ENCODE data around the gene ANAPC7.

Gene ANAPC7

GRCh38 chr12:110345963-110346362 lies 57.5 kb downstream of the ANAPC7 start:
- Histone ChIP-seq H3K9me3 (replicated peaks; ENCODE audit: insufficient read depth, low read length) (no peaks in the 10 kb centered on the region), H3K79me2 (ENCODE audit: low read length) (no peaks in the 10 kb centered on the region), H2AFZ (ENCODE audit: low read length) (no peak overlapping the region), H3K27me3 (replicated peaks; ENCODE audit: insufficient read depth, low read length) (no peaks in the 10 kb centered on the region), H3K9ac (ENCODE audit: low read length) (no peak overlapping the region), H4K20me1 (ENCODE audit: insufficient read depth, low read length) (no peaks in the 10 kb centered on the region), H3K4me1 (ENCODE audit: low read length) (no peaks in the 10 kb centered on the region), H3K4me3 (ENCODE audit: low read length) (no peak overlapping the region), H3K36me3 (replicated peaks; ENCODE audit: insufficient read depth, low read length) (0 out of 2 replicates have a peak, but pooled peaks cover 3% of the 10 kb centered on the region), H3K9me2 (replicated peaks; ENCODE audit: insufficient read depth, low read length) (no peaks in the 10 kb centered on the region), H3K27ac (ENCODE audit: low read length) (no peak overlapping the region), H3F3A (ENCODE audit: insufficient read depth, low read length) (no peaks in the 10 kb centered on the region), H3K4me2 (ENCODE audit: low read depth, low read length) (no peak overlapping the region)
- no peak for DNase-seq
- TF ChIP-seq EZH2 (optimal IDR thresholded peaks at IDR 0.05; ENCODE audit: low read depth, low read length): no peak
- TF ChIP-seq CTCF (IDR thresholded peaks at IDR 0.05; ENCODE audit: low read length): no peak
- TF ChIP-seq EZH2phosphoT487 (IDR thresholded peaks at IDR 0.05; ENCODE audit: low read length): no peak

- no peaks in the 10 kb centered on the region for H3K9me2 ChIP-seq (replicated peaks; ENCODE audit: insufficient read depth, low read length)
- TF ChIP-seq CTCF (IDR thresholded peaks at IDR 0.05; ENCODE audit: low read length) (no peak), EZH2 (optimal IDR thresholded peaks at IDR 0.05; ENCODE audit: low read depth, low read length) (no peak), EZH2phosphoT487 (IDR thresholded peaks at IDR 0.05; ENCODE audit: low read length) (no peak)
- no peak overlapping the region for H3K4me2 ChIP-seq (ENCODE audit: low read depth, low read length)
- no peaks in the 10 kb centered on the region for H3K9me3 ChIP-seq (replicated peaks; ENCODE audit: insufficient read depth, low read length)
- no peaks in the 10 kb centered on the region for H4K20me1 ChIP-seq (ENCODE audit: insufficient read depth, low read length)
- no peaks in the 10 kb centered on the region for H3F3A ChIP-seq (ENCODE audit: insufficient read depth, low read length)
- no peaks in the 10 kb centered on the region for H3K79me2 ChIP-seq (ENCODE audit: low read length)
- H3K9ac ChIP-seq (ENCODE audit: low read length): no peak overlapping the region
- no peak overlapping the region for H3K4me3 ChIP-seq (ENCODE audit: low read length)
- no peak for DNase-seq
- 0 out of 2 replicates have a peak, but pooled peaks cover 3% of the 10 kb centered on the region for H3K36me3 ChIP-seq (replicated peaks; ENCODE audit: insufficient read depth, low read length)
- H3K27me3 ChIP-seq (replicated peaks; ENCODE audit: insufficient read depth, low read length): no peaks in the 10 kb centered on the region
- no peaks in the 10 kb centered on the region for H3K4me1 ChIP-seq (ENCODE audit: low read length)
- no peak overlapping the region for H3K27ac ChIP-seq (ENCODE audit: low read length)
- H2AFZ ChIP-seq (ENCODE audit: low read length): no peak overlapping the region
Measured at GRCh38 chr12:110345176-110345661, 58.3 kb downstream of the ANAPC7 start.

- Histone ChIP-seq H3K4me3 (ENCODE audit: low read length) (no peak overlapping the region), H3F3A (ENCODE audit: insufficient read depth, low read length) (no peaks in the 10 kb centered on the region), H3K27ac (ENCODE audit: low read length) (no peak overlapping the region)
Measured at GRCh38 chr12:110344657-110345056, 58.9 kb downstream of the ANAPC7 start.

More at GRCh38 chr12:110344657-110345056, 58.9 kb downstream of the ANAPC7 start:
- Histone ChIP-seq H3K27me3 (replicated peaks; ENCODE audit: insufficient read depth, low read length) (no peaks in the 10 kb centered on the region), H3K36me3 (replicated peaks; ENCODE audit: insufficient read depth, low read length) (0 out of 2 replicates have a peak, but pooled peaks cover 3% of the 10 kb centered on the region), H3K4me2 (ENCODE audit: low read depth, low read length) (no peak overlapping the region), H4K20me1 (ENCODE audit: insufficient read depth, low read length) (no peaks in the 10 kb centered on the region), H3K9me3 (replicated peaks; ENCODE audit: insufficient read depth, low read length) (no peaks in the 10 kb centered on the region), H3K4me1 (ENCODE audit: low read length) (no peaks in the 10 kb centered on the region), H3K9me2 (replicated peaks; ENCODE audit: insufficient read depth, low read length) (no peaks in the 10 kb centered on the region), H2AFZ (ENCODE audit: low read length) (no peak overlapping the region), H3K79me2 (ENCODE audit: low read length) (no peaks in the 10 kb centered on the region), H3K9ac (ENCODE audit: low read length) (no peak overlapping the region)
- TF ChIP-seq EZH2phosphoT487 (IDR thresholded peaks at IDR 0.05; ENCODE audit: low read length) (no peak), EZH2 (optimal IDR thresholded peaks at IDR 0.05; ENCODE audit: low read depth, low read length) (no peak), CTCF (IDR thresholded peaks at IDR 0.05; ENCODE audit: low read length) (no peak)
- no peak for DNase-seq
